ENCODE measurements around the gene PTPN18. TPM values are rescaled to one million over a fixed set of nuclear protein-coding genes. Genes with fewer than 3 reads are reported as not detected.

The PTPN18 gene
- total and polyA plus RNA-seq, 2 donors (not counting 3 experiments of a cell fraction or from before 2014, with no cell fraction given): 39.4 to 39.6 TPM

GRCh38 chr2:130371723-130372054 is 15.8 kb downstream of the PTPN18 start:
- FAIRE-seq: no peak
- Histone ChIP-seq H2AFZ (ENCODE audit: low read depth, low read length) (peak overlapping the region; percentile 97), H3K9ac (replicated peaks; ENCODE audit: extremely low read depth, insufficient read depth, low read length) (peak overlapping the region; percentile 82), H3K9me1 (replicated peaks; ENCODE audit: control insufficient read depth, extremely low read depth, insufficient read depth, low read length) (no peaks in the 10 kb centered on the region), H3K4me1 (ENCODE audit: control insufficient read depth, extremely low read depth, insufficient read depth, low read length) (peaks cover 14% of the 10 kb centered on the region), H3K36me3 (ENCODE audit: control insufficient read depth in 2 of 2, extremely low read depth in 1 of 2, insufficient read depth in 2 of 2, low read length in 2 of 2) (no peaks in the 10 kb centered on the region), H3K4me3 (replicated peaks in 1 of 3; ENCODE audit: insufficient read depth in 1 of 3, low read depth in 1 of 3, low read length in 3 of 3) (peak overlapping the region; percentile 47 to 79 (median 72)), H4K20me1 (replicated peaks; ENCODE audit: control insufficient read depth, extremely low read depth, insufficient read depth, low read length) (no peaks in the 10 kb centered on the region), H3K79me2 (ENCODE audit: control insufficient read depth, insufficient read depth, low read length) (peaks cover 5% of the 10 kb centered on the region), H3K9me3 (replicated peaks; ENCODE audit: control insufficient read depth, insufficient read depth, low read length) (no peaks in the 10 kb centered on the region), H3K27ac (ENCODE audit: insufficient read depth, low read depth, low read length) (peak overlapping the region; percentile 76), H3K27me3 (ENCODE audit: control insufficient read depth in 2 of 2, insufficient read depth in 2 of 2, low read length in 2 of 2) (no peaks in the 10 kb centered on the region), H3K4me2 (ENCODE audit: insufficient read depth, low read length) (peak overlapping the region; percentile 90)
- intact Hi-C loops (cut with micrococcal nuclease): loop anchor here (1.0 to 2.0 kb wide), 3 partner anchors 15 to 29 kb away; partner anchors contain the start of genes IMP4 and PTPN18
- ChIA-PET CTCF (no interaction called here), POLR2A (no interaction called here)
- BruUV-seq (replicated peaks): TSS peak; percentile 84
- dilution Hi-C loops (cut with MboI; ENCODE audit: extremely low pct_ligation_motif_present, low sequenced_read_pairs): no loop called here
- no peak for TF ChIP-seq GATA2 (IDR thresholded peaks at IDR 0.05; ENCODE audit: insufficient read depth, insufficient read length, low read depth, low read length)
- no peak for TF ChIP-seq FOS (IDR thresholded peaks at IDR 0.05; ENCODE audit: borderline replicate concordance, insufficient read depth, low read length)
- no peak for TF ChIP-seq POLR2AphosphoS5 (IDR thresholded peaks at IDR 0.05; ENCODE audit: insufficient read depth, low read depth, low read length)
- TF ChIP-seq MAX (IDR thresholded peaks at IDR 0.05; ENCODE audit: insufficient read depth, insufficient read length): no peak
- TF ChIP-seq EZH2 (IDR thresholded peaks at IDR 0.05; ENCODE audit: borderline replicate concordance, low read depth, low read length, severe bottlenecking): no peak
- no peak for TF ChIP-seq POLR2A (IDR thresholded peaks at IDR 0.05; ENCODE audit: low read depth, low read length)
- TF ChIP-seq, protein P1, sequence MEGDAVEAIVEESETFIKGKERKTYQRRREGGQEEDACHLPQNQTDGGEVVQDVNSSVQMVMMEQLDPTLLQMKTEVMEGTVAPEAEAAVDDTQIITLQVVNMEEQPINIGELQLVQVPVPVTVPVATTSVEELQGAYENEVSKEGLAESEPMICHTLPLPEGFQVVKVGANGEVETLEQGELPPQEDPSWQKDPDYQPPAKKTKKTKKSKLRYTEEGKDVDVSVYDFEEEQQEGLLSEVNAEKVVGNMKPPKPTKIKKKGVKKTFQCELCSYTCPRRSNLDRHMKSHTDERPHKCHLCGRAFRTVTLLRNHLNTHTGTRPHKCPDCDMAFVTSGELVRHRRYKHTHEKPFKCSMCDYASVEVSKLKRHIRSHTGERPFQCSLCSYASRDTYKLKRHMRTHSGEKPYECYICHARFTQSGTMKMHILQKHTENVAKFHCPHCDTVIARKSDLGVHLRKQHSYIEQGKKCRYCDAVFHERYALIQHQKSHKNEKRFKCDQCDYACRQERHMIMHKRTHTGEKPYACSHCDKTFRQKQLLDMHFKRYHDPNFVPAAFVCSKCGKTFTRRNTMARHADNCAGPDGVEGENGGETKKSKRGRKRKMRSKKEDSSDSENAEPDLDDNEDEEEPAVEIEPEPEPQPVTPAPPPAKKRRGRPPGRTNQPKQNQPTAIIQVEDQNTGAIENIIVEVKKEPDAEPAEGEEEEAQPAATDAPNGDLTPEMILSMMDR (IDR thresholded peaks at IDR 0.05; ENCODE audit: extremely low read depth in 1 of 2, insufficient read depth in 1 of 2, low read depth in 1 of 2, low read length in 2 of 2): no peak
- no peak for TF ChIP-seq JUN (IDR thresholded peaks at IDR 0.05; ENCODE audit: borderline replicate concordance, insufficient read depth, insufficient read length, low read depth)
- no peak for TF ChIP-seq MYC (IDR thresholded peaks at IDR 0.05; ENCODE audit: low read depth, low read length)
- DNase-seq (ENCODE audit: low read depth, low spot score): no peak
